GM12892 (cell line): ENCODE results near the gene OIT3.

ENCODE experiments used
- POLR2A ChIP-seq: IDR thresholded peaks from 2 replicates; pipeline ENCODE4 v1.6.1; 2011; ENCODE audit warnings: low read depth, low read length, control low read depth
- POLR2AphosphoS5 ChIP-seq: IDR thresholded peaks from 2 replicates; pipeline ENCODE4 v1.6.1; 2011; ENCODE audit warnings: low read depth, low read length, control low read depth

- TF ChIP-seq POLR2A (no peak), POLR2AphosphoS5 (no peak)
Observed at GRCh38 chr10:72890086-72890485, 3.5 kb upstream of the OIT3 start.
